Kidney (tissue), 14 donors: ENCODE data around the gene KLHL28. TPM values are rescaled to one million over a fixed set of nuclear protein-coding genes. Genes with fewer than 3 reads are reported as not detected.

ENCODE experiments used
- DNase-seq, 5 donors: peaks; one replicate each; pipeline ENCODE4 v3.0.0-alpha.2; 2013 to 2020
- FAIRE-seq: peaks from 2 replicates; lab custom pipeline; 2012; peaks lifted over from hg19 to GRCh38; lab: Jason Lieb, UNC
- H3K27ac ChIP-seq, 2 donors: one replicate each; pipeline ENCODE4 v1.7.0; 2013; ENCODE audit warnings: low read depth in 2 of 2, low read length in 2 of 2, inconsistent platforms in 1 of 2
- H3K27me3 ChIP-seq: one replicate; pipeline ENCODE4 v1.7.1; 2013; ENCODE audit warnings: low read length, inconsistent platforms; ENCODE audit not compliant: control insufficient read depth, insufficient read depth
- H3K36me3 ChIP-seq, 3 donors: one replicate each; pipeline versions ENCODE4 v1.7.0 to v1.7.1; 2013; ENCODE audit warnings: low read length in 3 of 3, control low read depth in 1 of 3, inconsistent platforms in 1 of 3; ENCODE audit not compliant: insufficient read depth in 3 of 3, control insufficient read depth in 2 of 3
- H3K4me1 ChIP-seq, 3 donors: one replicate each; pipeline versions ENCODE4 v1.7.0 to v1.7.1; 2013; ENCODE audit warnings: low read length in 3 of 3, inconsistent platforms in 1 of 3, low read depth in 1 of 3; ENCODE audit not compliant: control insufficient read depth in 2 of 3, insufficient read depth in 2 of 3
- H3K4me3 ChIP-seq, 3 donors: one replicate each; pipeline versions ENCODE4 v1.7.0 to v1.8.1; 2013; ENCODE audit warnings: low read length in 3 of 3, control low read depth in 1 of 3, inconsistent platforms in 1 of 3
- H3K9ac ChIP-seq, 3 donors: one replicate each; pipeline versions ENCODE4 v1.7.0 to v1.7.1; 2013; ENCODE audit warnings: low read length in 3 of 3, control low read depth in 1 of 3, inconsistent platforms in 1 of 3
- H3K9me3 ChIP-seq, 3 donors: one replicate each; pipeline versions ENCODE4 v1.7.0 to v1.7.1; 2013; ENCODE audit warnings: low read length in 3 of 3, control low read depth in 1 of 3, inconsistent platforms in 1 of 3; ENCODE audit not compliant: control insufficient read depth in 2 of 3, insufficient read depth in 1 of 3
- intact Hi-C: fragments of 100-400 bp; cut with DNase I; formaldehyde crosslinking; loops from one replicate; pipeline ENCODE4 v1.11.1; 2022
- polyA plus RNA-seq: library from polyadenylated mRNA; stranded (reverse); fragments of 350-450 nt; fragmentation: Illumina TruSeq; extraction: RNeasy Lipid Tissue Mini Kit (QIAGEN cat#74804); gene quantifications from one replicate; pipeline ENCODE4 v1.2.3, GENCODE V29; 2014; ENCODE audit warnings: low read depth, low replicate concordance; ENCODE audit not compliant: insufficient read depth
- total RNA-seq: library from RNA; stranded (reverse); fragmentation: NEBNext Ultra II Directional; extraction: Animal tissue kit (Norgen Biotek cat#: 25700); gene quantifications from one replicate; pipeline ENCODE4 v1.2.1, GENCODE V29; 2021
- TF ChIP-seq, protein P1 (sequence below): IDR thresholded peaks from 3 replicates; pipeline ENCODE4 v1.5.1; 2012; ENCODE audit warnings: mild to moderate bottlenecking, moderate library complexity, borderline replicate concordance; ENCODE audit not compliant: insufficient read depth; ENCODE audit errors: extremely low read depth
- donor health status: control.
- donor health status: control.
- donor health status: control.
- donor health status: control.
- donor health status: control.
- donor health status: DM: yes; HTN: yes; CAD: no.
- donor health status: Normal renal cell carcinoma (clear cell type).

The KLHL28 gene
- total and polyA plus RNA-seq, 2 donors from 2014 or later = 1.6 to 16.3 TPM

DNA sequence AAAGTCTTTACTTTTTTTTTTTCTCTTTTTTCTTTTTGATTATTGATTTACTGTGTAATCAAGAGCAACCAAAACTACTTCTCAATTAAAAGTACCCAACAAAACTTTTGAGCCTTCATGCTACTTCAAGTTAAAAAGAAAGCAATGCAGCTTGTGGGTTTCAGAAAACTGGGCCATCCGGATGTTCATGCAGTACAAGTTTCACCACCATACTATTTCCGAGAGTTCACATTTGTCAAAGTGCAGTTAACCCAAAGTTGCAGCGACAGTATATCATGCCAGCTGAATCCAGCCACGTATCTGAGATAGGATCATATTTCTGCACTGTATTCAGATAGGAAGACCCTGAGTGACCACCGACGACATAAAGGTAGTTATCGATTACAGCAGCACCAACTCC is 33.0 kb downstream of the KLHL28 start:
- FAIRE-seq (no peak), DNase-seq (no peak)
- TF ChIP-seq, protein P1, sequence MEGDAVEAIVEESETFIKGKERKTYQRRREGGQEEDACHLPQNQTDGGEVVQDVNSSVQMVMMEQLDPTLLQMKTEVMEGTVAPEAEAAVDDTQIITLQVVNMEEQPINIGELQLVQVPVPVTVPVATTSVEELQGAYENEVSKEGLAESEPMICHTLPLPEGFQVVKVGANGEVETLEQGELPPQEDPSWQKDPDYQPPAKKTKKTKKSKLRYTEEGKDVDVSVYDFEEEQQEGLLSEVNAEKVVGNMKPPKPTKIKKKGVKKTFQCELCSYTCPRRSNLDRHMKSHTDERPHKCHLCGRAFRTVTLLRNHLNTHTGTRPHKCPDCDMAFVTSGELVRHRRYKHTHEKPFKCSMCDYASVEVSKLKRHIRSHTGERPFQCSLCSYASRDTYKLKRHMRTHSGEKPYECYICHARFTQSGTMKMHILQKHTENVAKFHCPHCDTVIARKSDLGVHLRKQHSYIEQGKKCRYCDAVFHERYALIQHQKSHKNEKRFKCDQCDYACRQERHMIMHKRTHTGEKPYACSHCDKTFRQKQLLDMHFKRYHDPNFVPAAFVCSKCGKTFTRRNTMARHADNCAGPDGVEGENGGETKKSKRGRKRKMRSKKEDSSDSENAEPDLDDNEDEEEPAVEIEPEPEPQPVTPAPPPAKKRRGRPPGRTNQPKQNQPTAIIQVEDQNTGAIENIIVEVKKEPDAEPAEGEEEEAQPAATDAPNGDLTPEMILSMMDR = no peak
- Histone ChIP-seq H3K9ac (no peak overlapping the region), H3K4me3 (no peak overlapping the region), H3K27me3 (no peaks in the 10 kb centered on the region), H3K27ac (no peak overlapping the region), H3K9me3 (no peaks in the 10 kb centered on the region), H3K4me1 (no peaks in the 10 kb centered on the region), H3K36me3 (no peaks in the 10 kb centered on the region)
- intact Hi-C loops = no loop called here

DNA sequence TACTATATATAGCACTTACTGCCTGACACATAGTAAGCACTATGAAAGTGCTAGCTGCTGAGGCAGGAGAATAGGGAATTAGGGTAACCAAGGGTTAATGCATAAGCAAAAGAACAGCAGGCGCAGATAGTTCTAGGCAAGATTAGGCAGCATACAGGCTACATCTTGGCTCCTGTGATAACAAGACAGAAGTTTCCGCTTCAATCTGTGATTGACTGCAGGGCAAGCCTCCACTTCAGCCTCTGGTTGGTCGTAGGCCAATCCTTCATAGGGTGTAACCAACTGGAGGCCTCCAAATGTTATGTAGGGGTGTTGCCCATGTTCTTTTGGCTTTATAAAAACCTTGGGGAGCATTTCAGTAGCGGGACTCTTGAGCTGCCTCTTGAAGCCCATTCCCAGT is 46.9 kb downstream of the KLHL28 start:
- TF ChIP-seq, protein P1 = no peak
- Histone ChIP-seq H3K36me3 (no peaks in the 10 kb centered on the region), H3K9ac (no peak overlapping the region), H3K27ac (no peak overlapping the region), H3K4me1 (no peaks in the 10 kb centered on the region), H3K4me3 (no peak overlapping the region), H3K27me3 (no peaks in the 10 kb centered on the region), H3K9me3 (no peaks in the 10 kb centered on the region)
- DNase-seq (peak in 1 of 5 donors; percentile 36), FAIRE-seq (no peak)
- intact Hi-C loops = loop anchor here (10.0 kb wide), 1 partner anchor 350 kb away; no protein-coding TSS in a partner anchor

DNA sequence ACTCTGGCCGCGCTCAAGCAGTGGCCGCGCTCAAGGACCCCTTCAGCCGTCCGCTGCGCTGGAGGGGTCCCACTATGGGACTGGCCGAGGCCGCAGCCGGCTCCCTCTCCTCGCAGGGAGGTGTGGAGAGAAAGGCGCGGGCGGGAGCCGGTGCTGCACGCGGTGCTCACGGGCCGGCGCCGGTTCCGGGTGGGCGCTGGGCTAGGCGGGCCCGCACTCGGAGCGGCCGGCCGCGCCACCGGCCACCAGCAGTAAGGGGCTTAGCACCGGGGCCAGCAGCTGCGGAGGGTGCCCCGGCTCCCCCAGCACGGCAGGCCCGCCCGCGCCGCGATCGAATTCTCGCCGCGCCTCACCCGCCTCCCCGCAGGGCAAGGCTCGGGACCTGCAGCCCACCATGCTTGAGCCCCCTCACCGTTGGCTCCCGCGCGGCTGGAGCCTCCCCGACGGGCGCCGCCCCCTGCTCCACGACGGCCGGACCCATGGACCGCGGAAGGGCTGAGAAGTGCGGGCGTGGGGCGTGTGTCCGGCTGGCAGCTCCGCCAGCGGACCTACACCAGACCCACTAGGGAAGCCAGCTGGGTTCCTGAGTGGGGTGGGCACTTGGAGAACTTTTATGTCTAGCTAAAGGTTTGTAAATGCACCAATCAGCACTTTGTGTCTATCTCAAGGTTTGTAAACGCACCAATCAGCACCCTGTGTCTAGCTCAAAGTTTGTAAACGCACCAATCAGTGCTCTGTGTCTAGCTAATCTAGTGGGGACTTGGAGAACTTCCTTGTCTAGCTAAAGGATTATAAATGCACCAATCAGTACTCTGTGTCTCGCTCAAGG is 49.5 kb downstream of the KLHL28 start:
- intact Hi-C loops = loop anchor here (10.0 kb wide), 1 partner anchor 353 kb away; no protein-coding TSS in a partner anchor
- Histone ChIP-seq H3K27me3 (no peaks in the 10 kb centered on the region), H3K9ac (no peak overlapping the region), H3K27ac (no peak overlapping the region), H3K4me3 (peak overlapping the region in 2 of 3 donors; percentile 6 to 50), H3K4me1 (no peaks in the 10 kb centered on the region), H3K36me3 (no peaks in the 10 kb centered on the region), H3K9me3 (no peaks in the 10 kb centered on the region)
- DNase-seq (peak in 4 of 5 donors; percentile 26 to 72 (median 56)), FAIRE-seq (no peak)
- TF ChIP-seq, protein P1 = no peak
